ENCODE results near the gene TM7SF3. TPM values are rescaled to one million over a fixed set of nuclear protein-coding genes. Genes with fewer than 3 reads are reported as not detected.

Gene TM7SF3
- total and polyA plus RNA-seq, 5 experiments from 2014 or later: 23.5 to 62.8 (median 44.3) TPM

- DNase-seq (peak; percentile 87 to 98 (median 94)), ATAC-seq (peak; percentile 89 to 90)
- no peaks in the 10 kb centered on the region for H3K27me3 Mint-ChIP-seq
- POLR2A ChIA-PET: interaction anchor here (0.8 to 1.6 kb wide), 8 partner anchors 12 to 106 kb away, joined by 3 to 9 read pairs (median 4); partner anchors contain the start of genes ITPR2, MED21 and TM7SF3
- H3K9me3 Mint-ChIP-seq: no peaks in the 10 kb centered on the region
- peaks cover 23 to 81% (median 67%) of the 10 kb centered on the region in 4 donors for H3K4me1 Mint-ChIP-seq
- peaks cover 0 to 14% (median 7%) of the 10 kb centered on the region in 3 donors for H3K36me3 Mint-ChIP-seq
- H3K27ac Mint-ChIP-seq: peak within 1 kb of the TSS; percentile 90 to 100 (median 99)
- H3K4me3 Mint-ChIP-seq: peak within 1 kb of the TSS; percentile 90 to 100 (median 94)
These were observed 76.1 kb downstream of the TM7SF3 start, which contains the start of the genes FGFR1OP2 and INTS13 for GRCh38 chr12:26937863-26938700. TSS of gene FGFR1OP2 (plus strand) at chr12:26938470. CDS start at chr12:26954159, 15,689 bp downstream. TSS of gene INTS13 (minus strand) at chr12:26937981. CDS start at chr12:26936803, 1,178 bp downstream.

- Mint-ChIP-seq H3K4me1 (peaks cover 28 to 81% (median 67%) of the 10 kb centered on the region in 4 donors), H3K36me3 (peaks cover 0 to 20% (median 7%) of the 10 kb centered on the region in 3 donors), H3K27me3 (no peaks in the 10 kb centered on the region), H3K4me3 (peak overlapping the region; percentile 90 to 100 (median 94)), H3K27ac (peak overlapping the region; percentile 90 to 100 (median 99)), H3K9me3 (no peaks in the 10 kb centered on the region)
- DNase-seq (no peak), ATAC-seq (no peak)
- POLR2A ChIA-PET: interaction anchor here (1.0 to 1.2 kb wide), 2 partner anchors 77 to 105 kb away, joined by 3 read pairs; partner anchors contain the start of gene TM7SF3
These were observed 76.7 kb downstream of the TM7SF3 start for GRCh38 chr12:26937443-26937862.

- ATAC-seq (no peak), DNase-seq (peak in 3 of 10 donors; percentile 4 to 40 (median 15))
- H3K9me3 Mint-ChIP-seq: no peaks in the 10 kb centered on the region
- peak overlapping the region; percentile 90 to 100 (median 94) for H3K4me3 Mint-ChIP-seq
- H3K27me3 Mint-ChIP-seq: no peaks in the 10 kb centered on the region
- H3K4me1 Mint-ChIP-seq: peaks cover 25 to 81% (median 66%) of the 10 kb centered on the region in 4 donors
- H3K36me3 Mint-ChIP-seq: peaks cover 0 to 26% (median 7%) of the 10 kb centered on the region in 3 donors
- peak overlapping the region; percentile 90 to 100 (median 99) for H3K27ac Mint-ChIP-seq
- POLR2A ChIA-PET: interaction anchor here (1.0 to 1.2 kb wide), 2 partner anchors 77 to 105 kb away, joined by 3 read pairs; partner anchors contain the start of gene TM7SF3
These were observed 77.4 kb downstream of the TM7SF3 start for GRCh38 chr12:26936559-26937442.

GRCh38 chr12:26935636-26936378 is 78.4 kb downstream of the TM7SF3 start:
- POLR2A ChIA-PET: no interaction called here

GRCh38 chr12:26929590-26929989 is 84.6 kb downstream of the TM7SF3 start:
- no peaks in the 10 kb centered on the region for H3K27me3 Mint-ChIP-seq
- POLR2A ChIA-PET: no interaction called here

More at GRCh38 chr12:26935636-26936378, 78.4 kb downstream of the TM7SF3 start:
- ATAC-seq (no peak), DNase-seq (no peak)
- Mint-ChIP-seq H3K4me1 (peaks cover 25 to 73% (median 60%) of the 10 kb centered on the region in 4 donors), H3K27ac (peak overlapping the region; percentile 35 to 99 (median 71)), H3K27me3 (no peaks in the 10 kb centered on the region), H3K4me3 (peak overlapping the region; percentile 65 to 100 (median 93)), H3K36me3 (peaks cover 0 to 34% (median 7%) of the 10 kb centered on the region in 3 donors), H3K9me3 (no peaks in the 10 kb centered on the region)

GRCh38 chr12:26928661-26929060 is 85.5 kb downstream of the TM7SF3 start:
- POLR2A ChIA-PET: no interaction called here
- ATAC-seq: no peak
- peaks cover 13 to 33% (median 23%) of the 10 kb centered on the region in 4 donors for H3K4me1 Mint-ChIP-seq

More at GRCh38 chr12:26929590-26929989, 84.6 kb downstream of the TM7SF3 start:
- Mint-ChIP-seq H3K27ac (peak overlapping the region in 3 of 10 donors; percentile 28 to 70 (median 68)), H3K4me3 (no peak overlapping the region), H3K9me3 (no peaks in the 10 kb centered on the region), H3K4me1 (peaks cover 14 to 39% (median 29%) of the 10 kb centered on the region in 4 donors), H3K36me3 (peaks cover 4 to 77% (median 14%) of the 10 kb centered on the region in 3 donors)
- no peak for ATAC-seq
- DNase-seq: no peak

More at GRCh38 chr12:26928661-26929060, 85.5 kb downstream of the TM7SF3 start:
- Mint-ChIP-seq H3K9me3 (no peaks in the 10 kb centered on the region), H3K36me3 (peaks cover 4 to 76% (median 14%) of the 10 kb centered on the region in 3 donors), H3K4me3 (no peak overlapping the region), H3K27ac (no peak overlapping the region), H3K27me3 (no peaks in the 10 kb centered on the region)
- DNase-seq: no peak

Other genes starting within 250 kb of the TM7SF3 start
- 10 to 100 TPM; 37.9 to 45.9 TPM for gene ITPR2, start 181.2 kb downstream of the TM7SF3 start, total RNA-seq
- gene ITPR2, start 181.2 kb downstream of the TM7SF3 start, polyA plus RNA-seq: 1 to 10 TPM; 4.6 to 9.6 (median 8.3) TPM
- 10 to 100 TPM; 18.3 to 19.5 TPM for gene INTS13, start 76.4 kb downstream of the TM7SF3 start, total RNA-seq
- gene INTS13, start 76.4 kb downstream of the TM7SF3 start, polyA plus RNA-seq: 10 to 100 TPM; 13.3 to 26.2 (median 16.1) TPM
- gene FGFR1OP2, start 75.9 kb downstream of the TM7SF3 start, total RNA-seq: 10 to 100 TPM; 74.4 to 74.9 TPM
- 10 to 100 TPM; 77.0 to 91.8 (median 81.4) TPM for gene FGFR1OP2, start 75.9 kb downstream of the TM7SF3 start, polyA plus RNA-seq
- 10 to 100 TPM; 68.6 to 86.3 TPM for gene MED21, start 8.2 kb upstream of the TM7SF3 start, total RNA-seq
- 10 to 100 TPM; 13.1 to 16.7 (median 16.5) TPM for gene MED21, start 8.2 kb upstream of the TM7SF3 start, polyA plus RNA-seq
- not detected for gene C12orf71, start 68.2 kb upstream of the TM7SF3 start, total RNA-seq
- gene C12orf71, start 68.2 kb upstream of the TM7SF3 start, polyA plus RNA-seq: not detected
- 10 to 100 TPM; 19.8 to 23.6 TPM for gene STK38L, start 229.9 kb upstream of the TM7SF3 start, total RNA-seq
- 10 to 100 TPM in 1 of 3 donors, 1 to 10 TPM in 2; 6.8 to 11.6 (median 7.2) TPM for gene STK38L, start 229.9 kb upstream of the TM7SF3 start, polyA plus RNA-seq

All from naive thymus-derived CD8-positive, alpha-beta T cell (primary cell).